IMR-90 (cell line): ENCODE measurements around the gene SHISA3. TPM values are rescaled to one million over a fixed set of nuclear protein-coding genes. Genes with fewer than 3 reads are reported as not detected.

ENCODE experiments used
- ATAC-seq: fragments of 200-7000 bp; cut with Tn5 transposase; 2 replicates; pipeline ENCODE4 v1.9.1; 2020; ENCODE audit warnings: low read depth, mild to moderate bottlenecking, moderate library complexity
- BruUV-seq: library from RNA; stranded (reverse); fragments of 400-500 nt; replicated peaks from 2 replicates; lab custom pipeline; 2021; lab: Mats Ljungman, UMichigan
- CTCF ChIA-PET: fragments of 300-600 bp; formaldehyde crosslinking; extraction: SDS; loops from one replicate; lab custom pipeline; 2021; ENCODE audit warnings: antibody characterized with exemption; lab: Yijun Ruan, JAX
- POLR2A ChIA-PET: fragments of 300-600 bp; sonication (Branson Sonifier 250); formaldehyde crosslinking; loops from one replicate; lab custom pipeline; 2022; ENCODE audit warnings: antibody characterized with exemption; ENCODE audit not compliant: unreplicated experiment; lab: Charles Lee
- DNase-seq: peaks from one replicate; pipeline ENCODE4 v3.0.0; 2013
- H2AFZ ChIP-seq: replicated peaks from 2 replicates; pipeline ENCODE3; 2013; ENCODE audit warnings: low read length, mild to moderate bottlenecking; ENCODE audit not compliant: poor library complexity
- H2AK5ac ChIP-seq: 2 replicates; pipeline ENCODE4 v1.6.1; 2013; ENCODE audit warnings: low read depth, low read length, inconsistent platforms
- H2AK9ac ChIP-seq: replicated peaks from 2 replicates; pipeline ENCODE3; 2013; ENCODE audit warnings: mild to moderate bottlenecking, low read depth, low read length, moderate library complexity; ENCODE audit not compliant: poor library complexity
- H2BK120ac ChIP-seq: 2 replicates; pipeline ENCODE4 v1.6.1; 2013; ENCODE audit warnings: low read depth, low read length, inconsistent platforms
- H2BK15ac ChIP-seq: 3 replicates; pipeline ENCODE4 v1.6.1; 2013; ENCODE audit warnings: low read depth, low read length, inconsistent platforms
- H2BK20ac ChIP-seq: 2 replicates; pipeline ENCODE4 v1.6.1; 2013; ENCODE audit warnings: low read depth, mild to moderate bottlenecking, inconsistent platforms, low read length, moderate library complexity
- H2BK5ac ChIP-seq: 2 replicates; pipeline ENCODE4 v1.6.1; 2013; ENCODE audit warnings: mild to moderate bottlenecking, low read depth, low read length, inconsistent platforms; ENCODE audit not compliant: poor library complexity, severe bottlenecking
- H3K14ac ChIP-seq: replicated peaks from 2 replicates; pipeline ENCODE4 v1.6.1; 2013; ENCODE audit warnings: low read depth, low read length, inconsistent platforms
- H3K18ac ChIP-seq: 2 replicates; pipeline ENCODE4 v1.6.1; 2013; ENCODE audit warnings: low read depth, low read length, control low read depth
- H3K23ac ChIP-seq: 2 replicates; pipeline ENCODE4 v1.6.1; 2013; ENCODE audit warnings: low read depth, low read length, inconsistent platforms
- H3K27ac ChIP-seq: 2 replicates; pipeline ENCODE4 v1.5.1; 2013; ENCODE audit warnings: mild to moderate bottlenecking, control low read depth, low read length; ENCODE audit not compliant: insufficient read depth
- H3K27me3 ChIP-seq: 2 replicates; pipeline ENCODE4 v1.6.1; 2013; ENCODE audit warnings: low read length; ENCODE audit not compliant: control insufficient read depth, insufficient read depth
- H3K36me3 ChIP-seq: 2 replicates; pipeline ENCODE4 v1.6.1; 2013; ENCODE audit warnings: low read length, mixed read lengths; ENCODE audit not compliant: control insufficient read depth, insufficient read depth
- H3K4ac ChIP-seq: 2 replicates; pipeline ENCODE4 v1.6.1; 2013; ENCODE audit warnings: low read depth, low read length, inconsistent platforms
- H3K4me1 ChIP-seq: 2 replicates; pipeline ENCODE4 v1.6.1; 2013; ENCODE audit warnings: low read length, mixed read lengths; ENCODE audit not compliant: control insufficient read depth, insufficient read depth
- H3K4me2 ChIP-seq: 2 replicates; pipeline ENCODE4 v1.6.1; 2013; ENCODE audit warnings: low read depth, mild to moderate bottlenecking, control low read depth, low read length, moderate library complexity
- H3K4me3 ChIP-seq: 2 replicates; pipeline ENCODE4 v1.5.1; 2013; ENCODE audit warnings: low read depth, mild to moderate bottlenecking, control low read depth, low read length, moderate library complexity; ENCODE audit not compliant: insufficient read depth
- H3K56ac ChIP-seq: 2 replicates; pipeline ENCODE4 v1.6.1; 2013; ENCODE audit warnings: low read length, inconsistent platforms; ENCODE audit not compliant: insufficient read depth; ENCODE audit errors: extremely low read depth
- H3K79me1 ChIP-seq, 2 experiments: 2 replicates each; pipeline ENCODE4 v1.6.1; 2013; ENCODE audit warnings: low read length in 2 of 2, inconsistent platforms in 1 of 2, low read depth in 1 of 2
- H3K9ac ChIP-seq: 2 replicates; pipeline ENCODE4 v1.6.1; 2013; ENCODE audit warnings: low read depth, low read length, control low read depth
- H3K9me1 ChIP-seq: 2 replicates; pipeline ENCODE4 v1.6.1; 2013; ENCODE audit warnings: low read length, inconsistent platforms; ENCODE audit not compliant: insufficient read depth
- H3K9me3 ChIP-seq: 2 replicates; pipeline ENCODE4 v1.6.1; 2013; ENCODE audit warnings: low read length; ENCODE audit not compliant: control insufficient read depth, insufficient read depth
- H4K20me1 ChIP-seq: 2 replicates; pipeline ENCODE4 v1.6.1; 2013; ENCODE audit warnings: low read length, inconsistent platforms; ENCODE audit not compliant: insufficient read depth
- H4K5ac ChIP-seq: 2 replicates; pipeline ENCODE4 v1.6.1; 2013; ENCODE audit warnings: mild to moderate bottlenecking, low read depth, low read length, control low read depth
- H4K8ac ChIP-seq, 2 experiments: 2 replicates each; pipeline ENCODE4 v1.6.1; 2013; ENCODE audit warnings: low read depth in 2 of 2, low read length in 2 of 2, control low read depth in 1 of 2, inconsistent platforms in 1 of 2
- H4K91ac ChIP-seq: 2 replicates; pipeline ENCODE4 v1.6.1; 2013; ENCODE audit warnings: low read depth, low read length, inconsistent platforms; ENCODE audit not compliant: insufficient read depth
- BHLHE40 ChIP-seq: fragments of 150-350 bp; IDR thresholded peaks from 2 replicates; pipeline ENCODE4 v1.6.1; 2016; ENCODE audit warnings: mild to moderate bottlenecking, low read depth, low read length
- CEBPB ChIP-seq: IDR thresholded peaks from 2 replicates; pipeline ENCODE4 v1.6.1; 2012; ENCODE audit warnings: low read depth, low read length, improper control_type of control experiment
- CHD1 ChIP-seq: IDR thresholded peaks from 2 replicates; pipeline ENCODE4 v1.6.1; 2012; ENCODE audit warnings: low read depth, low read length, improper control_type of control experiment
- CTCF ChIP-seq: conservative IDR thresholded peaks from 2 replicates; pipeline ENCODE4 v1.5.1; 2012; ENCODE audit warnings: mild to moderate bottlenecking, low read depth, low read length, improper control_type of control experiment
- ELK1 ChIP-seq: fragments of 150-350 bp; IDR thresholded peaks from 2 replicates; pipeline ENCODE4 v1.6.1; 2016; ENCODE audit warnings: low read depth, mild to moderate bottlenecking, low read length, moderate library complexity, borderline replicate concordance
- FOS ChIP-seq: fragments of 150-350 bp; IDR thresholded peaks from 2 replicates; pipeline ENCODE4 v1.6.1; 2016; ENCODE audit warnings: low read depth, low read length
- MAFK ChIP-seq: IDR thresholded peaks from 2 replicates; pipeline ENCODE4 v1.6.1; 2012; ENCODE audit warnings: low read depth, low read length, improper control_type of control experiment
- MAZ ChIP-seq: IDR thresholded peaks from 2 replicates; pipeline ENCODE4 v1.6.1; 2012; ENCODE audit warnings: low read depth, mild to moderate bottlenecking, low read length, improper control_type of control experiment, moderate library complexity, borderline replicate concordance
- MXI1 ChIP-seq: IDR thresholded peaks from 2 replicates; pipeline ENCODE4 v1.6.1; 2012; ENCODE audit warnings: low read depth, mild to moderate bottlenecking, low read length, moderate library complexity, borderline replicate concordance
- NFE2L2 ChIP-seq: fragments of 150-350 bp; IDR thresholded peaks from 2 replicates; pipeline ENCODE4 v1.6.1; 2016; ENCODE audit warnings: low read depth, mild to moderate bottlenecking, low read length
- POLR2A ChIP-seq: IDR thresholded peaks from 2 replicates; pipeline ENCODE4 v1.6.1; 2012; ENCODE audit warnings: mild to moderate bottlenecking, low read depth, low read length
- RAD21 ChIP-seq: IDR thresholded peaks from 2 replicates; pipeline ENCODE4 v1.6.1; 2012; ENCODE audit warnings: low read length, improper control_type of control experiment
- RCOR1 ChIP-seq: IDR thresholded peaks from 2 replicates; pipeline ENCODE4 v1.6.1; 2012; ENCODE audit warnings: mild to moderate bottlenecking, low read length, improper control_type of control experiment; ENCODE audit not compliant: insufficient replicate concordance
- RFX5 ChIP-seq: IDR thresholded peaks from 2 replicates; pipeline ENCODE4 v1.8.0; 2012; ENCODE audit warnings: low read depth, mild to moderate bottlenecking, low read length, moderate library complexity
- SMC3 ChIP-seq: fragments of 150-350 bp; IDR thresholded peaks from 2 replicates; pipeline ENCODE4 v1.6.1; 2016; ENCODE audit warnings: low read depth, mild to moderate bottlenecking, antibody characterized with exemption, low read length, moderate library complexity
- USF2 ChIP-seq: fragments of 150-350 bp; IDR thresholded peaks from 2 replicates; pipeline ENCODE4 v1.6.1; 2017; ENCODE audit warnings: mild to moderate bottlenecking, antibody characterized with exemption, low read length, low read depth
- WGBS, 2 experiments: methylation state at CpG; one replicate each; pipeline versions ENCODE4 v1.1.5 to v1.1.7; 2013; ENCODE audit warnings: missing lambda C conversion rate in 2 of 2; ENCODE audit not compliant: insufficient read length in 1 of 2; ENCODE audit errors: extremely low coverage in 2 of 2; 5-methylcytosine and 5-hydroxymethylcytosine counted together
- dilution Hi-C: fragments of 300-500 bp; cut with HindIII; formaldehyde crosslinking; loops from one replicate; pipeline ENCODE4 v1.14.3; 2018; ENCODE audit warnings: low sequenced_read_pairs; ENCODE audit not compliant: unreplicated experiment
- in situ Hi-C: fragments of 300-500 bp; cut with MboI; formaldehyde crosslinking; loops from 3 replicates; pipeline ENCODE4 v1.14.3; 2019; ENCODE audit warnings: low sequenced_read_pairs, inconsistent platforms, mixed read lengths
- intact Hi-C: fragments of 100-400 bp; cut with micrococcal nuclease; formaldehyde crosslinking; loops from 2 replicates; pipeline ENCODE4 v1.10.0; 2022
- polyA plus RNA-seq, 3 experiments: library from polyadenylated mRNA; depleted of rRNA; stranded (reverse); fragments of >200 nt; gene quantifications; 2 replicates each; pipeline ENCODE4 v1.2.3, GENCODE V29; 2012; ENCODE audit warnings: low replicate concordance in 1 of 3
- total RNA-seq: library from RNA; depleted of rRNA; stranded (reverse); fragments of >200 nt; gene quantifications from 2 replicates; pipeline ENCODE4 v1.2.3, GENCODE V29; 2012

SHISA3 gene
- total and polyA plus RNA-seq, 2 of the 4 experiments (the other 2 are of a cell fraction): 0.18 to 0.77 TPM

- no peak overlapping the region for H3K18ac ChIP-seq
- H3K79me1 ChIP-seq: no peaks in the 10 kb centered on the region
- no peak overlapping the region for H3K4ac ChIP-seq
- no peak overlapping the region for H3K4me2 ChIP-seq
- no peak overlapping the region for H2AK5ac ChIP-seq
- H4K8ac ChIP-seq: no peak overlapping the region
- H3K14ac ChIP-seq: no peak overlapping the region
- no peaks in the 10 kb centered on the region for H4K20me1 ChIP-seq
- no peaks in the 10 kb centered on the region for H3K36me3 ChIP-seq
- no peak overlapping the region for H2BK15ac ChIP-seq
- no peak overlapping the region for H4K5ac ChIP-seq
- H3K9me3 ChIP-seq: no peaks in the 10 kb centered on the region
- in situ Hi-C loops: no loop called here
- H2BK20ac ChIP-seq: no peak overlapping the region
- no peak overlapping the region for H2AK9ac ChIP-seq
- no peaks in the 10 kb centered on the region for H3K27me3 ChIP-seq
- H2BK120ac ChIP-seq: no peak overlapping the region
- H3K56ac ChIP-seq: no peak overlapping the region
- no TSS peak for BruUV-seq
- no peak overlapping the region for H3K23ac ChIP-seq
- H2AFZ ChIP-seq: no peak overlapping the region
- ChIA-PET CTCF (no interaction called here), POLR2A (no interaction called here)
- H3K4me3 ChIP-seq: no peak overlapping the region
- no peaks in the 10 kb centered on the region for H3K4me1 ChIP-seq
- no peak overlapping the region for H4K91ac ChIP-seq
- no peaks in the 10 kb centered on the region for H3K9me1 ChIP-seq
- intact Hi-C loops: no loop called here
- no peak overlapping the region for H2BK5ac ChIP-seq
- ATAC-seq (no peak), DNase-seq (no peak)
- no peak overlapping the region for H3K27ac ChIP-seq
- TF ChIP-seq RCOR1: no peak
- TF ChIP-seq CHD1: no peak
- no peak for TF ChIP-seq SMC3
- TF ChIP-seq USF2: no peak
- TF ChIP-seq CTCF: no peak
- no peak for TF ChIP-seq POLR2A
- TF ChIP-seq MXI1: no peak
- TF ChIP-seq MAFK: no peak
- TF ChIP-seq FOS: no peak
- no peak for TF ChIP-seq ELK1
- TF ChIP-seq MAZ: no peak
- TF ChIP-seq BHLHE40: no peak
- no peak for TF ChIP-seq RFX5
- TF ChIP-seq NFE2L2: no peak
- TF ChIP-seq CEBPB: no peak
- no peak for TF ChIP-seq RAD21
- no peak overlapping the region for H3K9ac ChIP-seq
- dilution Hi-C loops: no loop called here
- no CpG with 5 or more reads among the region's 5 CpGs for WGBS, 2 experiments
Observed at GRCh38 chr4:42446823-42447222, 49.5 kb downstream of the SHISA3 start.
